Vagina (tissue), 2 donors: ENCODE results near the gene ACTL8.

ENCODE experiments used
- CTCF ChIP-seq, 3 experiments: fragments of 450-650 bp in 2 of 3; fragments of 200-600 bp in 1 of 3; sonication (generic) in 1 of 3; IDR thresholded peaks; one replicate each; pipeline ENCODE4 v1.5.1; 2017 to 2019; ENCODE audit warnings: antibody characterized with exemption in 3 of 3, mild to moderate bottlenecking in 2 of 3, moderate library complexity in 2 of 3
- POLR2A ChIP-seq, 2 donors: fragments of 450-650 bp; IDR thresholded peaks; one replicate each; pipeline ENCODE4 v1.6.1; 2017; ENCODE audit warnings: antibody characterized with exemption in 2 of 2, mild to moderate bottlenecking in 2 of 2, moderate library complexity in 2 of 2

GRCh38 chr1:17725084-17725719, 29.9 kb upstream of the ACTL8 start:
- no peak for TF ChIP-seq CTCF (IDR thresholded peaks at IDR 0.05)
- TF ChIP-seq POLR2A (IDR thresholded peaks at IDR 0.05): no peak
